ENCODE measurements around the gene PIK3R6.

PIK3R6 gene

GRCh38 chr17:8754890-8755289 is 112.6 kb downstream of the PIK3R6 start:
- no peak for DNase-seq

- no peak for DNase-seq
Observed at GRCh38 chr17:8753976-8754440, 113.5 kb downstream of the PIK3R6 start.

- DNase-seq, result no peak
Observed at GRCh38 chr17:8753136-8753975, 114.1 kb downstream of the PIK3R6 start.
